Activated T-helper 1 cell treated with anti-CD3 and anti-CD28 coated beads, Interleukin-12 subunit alpha, Interleukin-12 subunit beta, Interleukin-2, Interleukin-4 antibody, amounts not matched to agents 30 ng/mL and 10 ng/mL and 1 ng/mL, durations not matched to agents 14 hours and 24 hours and 36 hours (primary cell): ENCODE data around the gene SH2D6. TPM values are rescaled to one million over a fixed set of nuclear protein-coding genes. Genes with fewer than 3 reads are reported as not detected.

Experiments
- DNase-seq: peaks from one replicate; pipeline ENCODE4 v3.0.0; 2021; ENCODE audit warnings: low spot score
- H3K27ac Mint-ChIP-seq: one replicate; pipeline ENCODE4 v1.8.0; 2021; ENCODE audit warnings: mild to moderate bottlenecking, mixed read lengths
- H3K27me3 Mint-ChIP-seq: one replicate; pipeline ENCODE4 v1.8.0; 2022; ENCODE audit warnings: mild to moderate bottlenecking, moderate library complexity, mixed read lengths; ENCODE audit not compliant: insufficient read depth
- H3K36me3 Mint-ChIP-seq: one replicate; pipeline ENCODE4 v1.8.0; 2021; ENCODE audit warnings: low read depth, mixed read lengths
- H3K4me1 Mint-ChIP-seq: one replicate; pipeline ENCODE4 v1.8.0; 2021; ENCODE audit warnings: low read depth, mixed read lengths
- H3K4me3 Mint-ChIP-seq: one replicate; pipeline ENCODE4 v1.8.0; 2021; ENCODE audit warnings: mild to moderate bottlenecking, moderate library complexity, mixed read lengths
- H3K9me3 Mint-ChIP-seq: one replicate; pipeline ENCODE4 v1.8.0; 2021; ENCODE audit warnings: mixed read lengths
- intact Hi-C: fragments of 100-400 bp; cut with micrococcal nuclease; formaldehyde crosslinking; loops from one replicate; pipeline ENCODE4 v1.15.1; 2024
- total RNA-seq: library from RNA; stranded (reverse); gene quantifications from 2 replicates; pipeline ENCODE4 v1.2.3, GENCODE V29; 2022

SH2D6 gene
- total RNA-seq, 1 donor from 2014 or later: 0.70 TPM

DNA sequence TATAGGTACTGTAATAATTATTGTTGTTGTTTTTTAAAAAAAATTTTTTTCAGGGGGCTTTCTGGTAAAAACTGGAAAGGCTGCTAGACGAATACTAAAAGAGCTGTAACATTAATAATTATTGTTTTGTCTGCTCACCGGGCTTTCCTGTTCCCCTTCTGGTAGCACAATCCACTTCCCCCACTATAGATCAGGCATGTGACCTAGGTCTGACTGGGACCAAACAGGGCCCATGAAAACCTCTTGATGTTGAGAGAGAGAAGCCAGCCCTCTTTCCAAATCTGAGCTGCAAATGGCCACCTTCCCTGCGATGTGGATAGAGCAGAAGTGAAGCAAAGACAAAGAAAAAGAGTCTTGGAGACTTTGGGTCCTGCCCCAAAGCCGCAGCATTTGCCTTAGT, 23.4 kb downstream of the SH2D6 start:
- no peaks in the 10 kb centered on the region for H3K9me3 Mint-ChIP-seq
- no peaks in the 10 kb centered on the region for H3K36me3 Mint-ChIP-seq
- peaks cover 16% of the 10 kb centered on the region for H3K4me1 Mint-ChIP-seq
- H3K4me3 Mint-ChIP-seq: no peak overlapping the region
- intact Hi-C loops: no loop called here
- H3K27ac Mint-ChIP-seq: no peak overlapping the region
- DNase-seq: no peak
- H3K27me3 Mint-ChIP-seq: peaks cover 1% of the 10 kb centered on the region

DNA sequence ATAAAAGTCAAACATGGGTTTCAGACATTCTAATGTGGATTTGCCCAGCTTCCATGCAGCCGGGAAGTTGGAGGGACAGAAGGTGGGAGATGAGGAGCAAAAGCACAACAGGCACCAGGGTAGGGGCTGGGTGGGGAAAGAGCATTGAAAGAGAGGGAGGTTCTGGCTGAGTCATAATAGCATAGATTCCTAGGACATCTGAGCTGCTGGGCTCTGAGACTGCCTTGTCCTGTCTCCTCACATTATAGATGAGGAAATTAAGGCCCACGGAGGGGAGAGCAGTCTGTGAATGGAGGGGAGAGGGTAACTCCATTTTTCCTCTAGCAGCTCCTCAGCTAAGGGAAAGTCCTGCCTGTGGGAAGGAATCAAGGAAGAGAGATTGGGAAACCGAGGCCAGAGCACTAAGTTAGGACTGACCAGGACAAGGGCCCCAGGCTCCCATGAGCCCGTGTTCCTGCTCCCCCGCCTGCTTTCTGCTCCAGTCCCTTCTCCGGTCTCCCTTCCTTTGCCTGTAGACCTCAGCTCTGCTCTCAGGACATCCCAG, 26.2 kb downstream of the SH2D6 start:
- Mint-ChIP-seq H3K4me3 (no peak overlapping the region), H3K27me3 (no peaks in the 10 kb centered on the region), H3K4me1 (peaks cover 5% of the 10 kb centered on the region), H3K27ac (no peak overlapping the region), H3K9me3 (no peaks in the 10 kb centered on the region), H3K36me3 (no peaks in the 10 kb centered on the region)
- DNase-seq: no peak
- intact Hi-C loops: no loop called here

DNA sequence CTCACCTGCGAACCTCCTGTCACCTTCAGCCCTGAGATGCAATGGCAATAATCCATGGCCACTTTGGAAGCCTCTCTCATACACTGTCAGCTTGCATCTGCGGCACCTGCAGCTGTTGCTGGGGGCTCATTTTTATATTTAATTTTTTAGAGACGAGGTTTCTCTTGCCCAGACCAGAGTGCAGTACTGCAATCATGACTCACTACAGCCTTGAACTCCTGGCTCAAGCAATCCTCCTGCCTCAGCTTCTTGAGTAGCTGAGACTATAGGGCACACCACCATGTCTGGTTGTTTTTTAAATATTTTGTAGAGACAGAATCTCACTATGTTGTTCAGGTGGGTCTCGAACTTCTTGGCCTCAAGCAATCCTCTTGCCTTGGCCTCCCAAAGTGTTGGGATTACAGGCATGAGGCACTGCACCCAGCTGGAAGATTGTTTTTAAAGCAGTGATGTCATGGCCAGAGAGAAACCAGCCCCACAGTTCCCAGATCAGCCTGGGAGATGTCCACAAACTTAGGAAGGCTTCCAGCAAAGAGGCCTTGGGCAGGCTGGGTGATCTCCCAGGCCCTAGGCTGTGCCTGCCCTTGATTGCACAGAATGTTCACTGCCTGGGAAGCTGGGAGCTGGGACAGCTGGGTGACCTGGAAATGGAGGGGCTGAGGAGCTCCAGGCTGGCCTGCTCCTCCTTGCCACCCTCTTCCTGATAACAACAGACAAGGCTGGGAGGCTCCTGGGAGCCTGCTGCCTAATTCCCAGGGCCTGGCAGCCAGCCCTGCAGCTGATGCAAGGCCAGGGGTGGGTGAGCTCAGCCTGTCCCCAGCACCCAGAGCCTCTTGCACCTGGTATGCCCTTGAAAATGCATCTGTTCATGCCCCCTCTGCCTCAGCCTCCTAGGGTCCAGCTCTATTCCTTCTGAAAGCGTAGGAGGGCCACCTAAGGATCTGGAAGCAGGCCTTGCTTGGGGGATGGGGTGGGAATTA, 27.1 kb downstream of the SH2D6 start:
- DNase-seq: no peak
- H3K4me1 Mint-ChIP-seq: no peaks in the 10 kb centered on the region
- intact Hi-C loops: no loop called here
- H3K27ac Mint-ChIP-seq: no peak overlapping the region
- H3K4me3 Mint-ChIP-seq: no peak overlapping the region
- no peaks in the 10 kb centered on the region for H3K27me3 Mint-ChIP-seq
- H3K36me3 Mint-ChIP-seq: no peaks in the 10 kb centered on the region
- H3K9me3 Mint-ChIP-seq: no peaks in the 10 kb centered on the region

DNA sequence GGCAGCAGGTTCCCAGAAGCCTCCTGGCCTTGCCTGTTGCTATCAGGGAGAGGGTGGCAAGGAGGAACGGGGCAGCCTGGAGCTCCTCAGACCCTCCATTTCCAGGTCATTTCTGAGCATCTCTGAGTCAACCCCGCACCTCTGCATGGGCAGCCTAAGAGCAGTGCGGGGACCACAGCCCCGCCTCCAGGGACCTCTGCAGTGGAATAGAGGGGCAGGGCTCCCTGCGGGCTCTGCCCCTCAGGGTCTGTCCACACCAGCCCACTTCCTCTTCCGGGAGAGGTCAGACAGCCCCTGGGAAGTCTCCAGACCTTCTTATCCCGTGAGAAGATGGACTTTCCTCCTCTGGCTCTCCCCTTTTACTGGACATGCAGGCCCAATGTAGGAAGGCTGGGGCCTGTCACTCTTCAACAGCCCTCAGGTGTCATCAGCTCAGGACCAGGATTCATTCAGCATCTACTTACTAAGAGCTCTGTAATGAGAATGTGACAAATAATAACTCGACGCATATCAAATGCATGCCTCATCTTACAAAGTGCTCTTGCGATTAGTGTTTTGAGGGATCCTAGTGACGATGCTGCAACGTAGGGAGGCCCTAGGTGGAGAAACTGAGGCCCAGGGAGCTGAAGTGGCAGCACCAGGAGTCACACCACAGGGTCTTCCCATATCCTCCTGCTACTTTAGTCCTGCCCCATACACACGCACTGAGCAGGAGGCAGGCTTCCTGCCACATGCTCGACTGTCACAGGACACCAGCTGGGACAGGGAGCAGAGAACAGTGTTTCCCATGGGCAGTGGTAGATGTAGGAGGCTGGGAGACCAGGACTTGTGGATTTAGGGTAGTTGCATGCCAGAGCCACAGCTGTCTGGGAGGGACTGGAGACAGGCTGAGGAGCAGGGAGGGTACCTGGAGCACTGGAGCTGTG, 28.0 kb downstream of the SH2D6 start:
- H3K27ac Mint-ChIP-seq: no peak overlapping the region
- no peaks in the 10 kb centered on the region for H3K27me3 Mint-ChIP-seq
- H3K4me1 Mint-ChIP-seq: no peaks in the 10 kb centered on the region
- H3K9me3 Mint-ChIP-seq: no peaks in the 10 kb centered on the region
- no peaks in the 10 kb centered on the region for H3K36me3 Mint-ChIP-seq
- intact Hi-C loops: no loop called here
- no peak for DNase-seq
- H3K4me3 Mint-ChIP-seq: no peak overlapping the region

DNA sequence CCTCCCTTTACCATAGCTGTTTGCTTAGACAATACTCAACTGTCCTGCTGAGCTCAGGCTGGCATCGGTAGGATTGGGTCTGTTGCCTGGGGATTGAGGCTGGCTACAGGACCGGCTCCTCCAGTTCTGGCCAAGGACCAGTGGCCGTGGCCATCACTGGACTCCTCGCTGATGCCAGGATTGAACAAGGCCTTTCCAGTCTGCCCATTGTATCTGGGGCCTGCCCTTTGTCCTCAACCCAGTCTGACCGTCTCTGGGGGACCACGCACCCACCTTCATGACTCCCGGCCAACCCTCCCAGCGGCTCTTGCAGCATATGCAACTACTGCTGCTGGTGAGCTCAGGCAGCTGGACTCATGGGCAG, 28.7 kb downstream of the SH2D6 start:
- Mint-ChIP-seq H3K4me1 (no peaks in the 10 kb centered on the region), H3K27me3 (peaks cover under 1% of the 10 kb centered on the region), H3K27ac (no peak overlapping the region), H3K9me3 (no peaks in the 10 kb centered on the region), H3K4me3 (no peak overlapping the region), H3K36me3 (no peaks in the 10 kb centered on the region)
- intact Hi-C loops: no loop called here
- DNase-seq: no peak

DNA sequence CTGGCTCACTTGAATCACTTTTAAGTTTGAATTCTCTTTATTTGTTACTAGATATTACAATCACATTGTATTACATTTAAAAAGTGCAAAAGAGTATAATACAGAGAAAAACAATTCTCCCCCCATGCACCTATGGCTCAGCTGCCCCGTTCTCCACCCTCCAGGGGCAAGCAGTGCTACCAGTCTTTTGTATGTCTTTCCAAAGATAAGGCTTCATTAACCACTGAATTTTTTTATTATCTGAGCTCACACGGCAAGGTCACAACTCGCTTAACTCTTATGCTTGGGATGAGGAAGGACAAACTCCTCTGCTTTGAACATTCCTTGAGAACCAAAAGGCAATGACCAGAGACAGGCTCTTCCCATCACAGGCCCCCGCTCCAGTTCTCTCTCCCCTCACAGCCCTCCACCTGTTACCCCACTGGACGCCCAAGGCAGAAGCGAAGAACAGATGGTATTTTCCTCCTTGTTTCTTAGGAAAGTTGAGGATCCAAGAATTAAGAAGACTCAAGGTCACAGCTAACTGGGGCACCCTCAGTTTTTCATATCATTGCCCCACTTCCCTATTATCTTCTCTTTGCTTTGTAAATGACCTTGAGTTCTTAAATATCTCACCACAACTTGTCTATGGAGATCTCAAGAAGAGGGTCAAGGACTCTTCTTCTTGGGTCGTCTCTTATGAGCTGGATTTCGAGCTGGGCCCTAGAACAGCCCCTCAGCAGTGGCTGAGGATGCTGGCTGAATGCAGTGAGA, 30.1 kb downstream of the SH2D6 start:
- H3K27me3 Mint-ChIP-seq: peaks cover 2% of the 10 kb centered on the region
- H3K4me3 Mint-ChIP-seq: no peak overlapping the region

DNA sequence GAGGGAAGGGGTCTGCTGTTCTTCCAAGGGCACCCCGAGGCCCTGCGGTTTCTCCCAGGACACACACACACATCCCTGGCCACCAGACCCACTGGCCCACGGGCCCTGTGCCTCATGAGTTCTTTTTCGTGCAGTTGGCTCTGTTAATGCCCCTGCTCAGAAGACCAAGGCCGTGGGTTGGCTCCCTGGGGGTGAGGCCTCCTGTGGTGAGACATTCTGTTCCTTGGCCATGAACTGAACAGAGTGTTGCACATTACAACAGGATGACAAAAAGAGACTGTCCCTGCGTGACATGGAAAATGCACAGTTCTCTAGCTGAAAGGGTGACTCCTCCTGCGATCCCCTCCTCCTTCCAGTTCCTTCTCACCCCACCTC, 30.7 kb downstream of the SH2D6 start:
- H3K27me3 Mint-ChIP-seq: peaks cover 2% of the 10 kb centered on the region
- no peak for DNase-seq
- H3K9me3 Mint-ChIP-seq: no peaks in the 10 kb centered on the region
- H3K4me3 Mint-ChIP-seq: no peak overlapping the region
- no peaks in the 10 kb centered on the region for H3K36me3 Mint-ChIP-seq
- no peaks in the 10 kb centered on the region for H3K4me1 Mint-ChIP-seq
- H3K27ac Mint-ChIP-seq: no peak overlapping the region
- intact Hi-C loops: no loop called here

More for the DNA sequence above, 30.1 kb downstream of the SH2D6 start:
- intact Hi-C loops: no loop called here
- no peak for DNase-seq
- Mint-ChIP-seq H3K36me3 (no peaks in the 10 kb centered on the region), H3K9me3 (no peaks in the 10 kb centered on the region), H3K4me1 (no peaks in the 10 kb centered on the region), H3K27ac (no peak overlapping the region)

DNA sequence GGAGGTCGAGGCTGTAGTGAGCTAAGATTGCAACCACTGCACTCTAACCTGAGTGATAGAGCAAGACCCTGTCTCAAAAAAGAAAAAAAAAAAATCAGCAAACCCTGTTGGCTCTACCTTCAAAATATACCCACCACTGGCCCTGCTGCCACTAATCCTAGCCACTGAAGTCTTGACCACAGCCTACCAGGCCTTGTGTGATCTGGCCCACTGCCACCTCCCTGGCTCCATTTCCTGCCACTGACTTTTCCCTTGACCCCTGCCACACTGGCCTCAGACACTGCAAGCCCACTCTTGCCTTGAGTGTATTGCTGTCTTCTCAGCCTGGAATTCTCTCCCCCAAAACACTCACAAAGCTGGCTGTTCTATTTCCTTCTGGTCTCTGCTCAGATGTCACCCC, 33.7 kb downstream of the SH2D6 start:
- no peak for DNase-seq
- Mint-ChIP-seq H3K4me1 (no peaks in the 10 kb centered on the region), H3K27ac (no peak overlapping the region), H3K36me3 (no peaks in the 10 kb centered on the region), H3K9me3 (no peaks in the 10 kb centered on the region), H3K27me3 (peaks cover 9% of the 10 kb centered on the region), H3K4me3 (no peak overlapping the region)
- intact Hi-C loops: no loop called here

DNA sequence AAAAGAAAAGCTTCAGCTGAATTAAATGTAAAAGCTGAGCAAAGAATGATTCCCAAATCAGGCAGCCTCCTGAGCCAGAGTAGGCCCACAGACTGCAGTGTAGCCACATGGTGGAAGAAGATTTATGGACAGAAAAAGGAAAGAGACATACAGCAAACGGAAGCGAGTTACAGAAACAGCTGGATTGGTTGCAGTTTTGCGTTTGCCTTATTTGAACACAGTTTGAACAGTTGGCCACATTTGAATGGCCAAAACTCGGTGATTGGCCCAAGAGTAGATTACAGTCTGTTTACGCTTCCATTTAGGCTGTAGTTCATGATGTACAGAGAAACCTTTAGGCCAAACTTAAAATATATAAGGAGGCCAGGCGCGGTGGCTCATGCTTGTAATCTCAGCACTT, 35.1 kb downstream of the SH2D6 start:
- Mint-ChIP-seq H3K9me3 (no peaks in the 10 kb centered on the region), H3K4me1 (no peaks in the 10 kb centered on the region), H3K4me3 (no peak overlapping the region), H3K27ac (no peak overlapping the region), H3K36me3 (no peaks in the 10 kb centered on the region), H3K27me3 (peaks cover 9% of the 10 kb centered on the region)
- DNase-seq: no peak
- intact Hi-C loops: no loop called here

DNA sequence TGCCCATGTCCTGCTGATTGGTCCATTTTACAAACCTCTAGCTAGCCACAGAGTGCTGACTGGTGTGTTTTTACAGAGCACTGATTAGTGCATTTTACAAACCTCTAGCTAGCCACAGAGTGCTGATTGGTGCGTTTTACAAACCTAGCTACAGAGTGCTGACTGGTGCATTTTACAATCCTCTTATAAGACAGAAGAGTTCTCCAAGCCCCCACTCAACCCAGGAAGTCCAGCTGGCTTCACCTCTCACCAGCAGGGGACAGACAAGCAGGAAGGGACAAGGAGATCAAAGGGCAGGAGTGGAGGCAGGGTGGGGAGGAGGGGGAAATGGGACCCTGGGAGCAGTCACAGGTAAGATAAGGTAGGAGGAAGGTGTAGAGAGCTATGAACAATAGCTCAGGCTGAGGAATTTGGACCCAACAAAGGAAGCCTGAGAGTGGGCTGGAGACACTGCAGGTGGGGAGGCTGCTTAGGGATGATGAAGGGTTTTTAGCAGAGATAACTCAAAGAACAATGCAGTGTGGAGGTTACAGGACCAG, 37.1 kb downstream of the SH2D6 start:
- Mint-ChIP-seq H3K27me3 (peaks cover 14% of the 10 kb centered on the region), H3K4me3 (no peak overlapping the region), H3K9me3 (no peaks in the 10 kb centered on the region), H3K36me3 (no peaks in the 10 kb centered on the region), H3K4me1 (no peaks in the 10 kb centered on the region), H3K27ac (no peak overlapping the region)
- intact Hi-C loops: no loop called here
- DNase-seq: no peak

DNA sequence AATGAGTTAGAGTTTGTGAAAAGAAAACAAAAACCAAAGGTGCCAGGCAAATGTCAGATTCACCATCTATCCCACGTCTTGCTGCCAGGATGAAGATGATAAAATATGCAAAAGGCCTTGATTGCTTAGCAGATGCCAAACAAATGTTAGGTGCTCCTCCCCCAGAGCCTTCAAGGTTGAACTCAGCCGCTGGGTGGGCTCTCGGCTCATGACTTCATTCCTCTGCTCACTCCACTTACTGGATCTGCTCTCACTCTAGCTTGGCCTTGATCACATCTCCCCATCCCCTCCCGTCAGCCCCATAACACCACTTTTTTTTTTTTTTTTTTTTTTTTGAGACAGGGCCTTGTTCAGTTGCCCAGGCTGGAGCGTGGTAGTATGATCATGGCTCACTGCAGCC, 38.5 kb downstream of the SH2D6 start:
- H3K27ac Mint-ChIP-seq: no peak overlapping the region
- no peak for DNase-seq
- no peaks in the 10 kb centered on the region for H3K9me3 Mint-ChIP-seq
- H3K4me1 Mint-ChIP-seq: no peaks in the 10 kb centered on the region
- no peak overlapping the region for H3K4me3 Mint-ChIP-seq
- intact Hi-C loops: no loop called here
- peaks cover 14% of the 10 kb centered on the region for H3K27me3 Mint-ChIP-seq
- no peaks in the 10 kb centered on the region for H3K36me3 Mint-ChIP-seq

DNA sequence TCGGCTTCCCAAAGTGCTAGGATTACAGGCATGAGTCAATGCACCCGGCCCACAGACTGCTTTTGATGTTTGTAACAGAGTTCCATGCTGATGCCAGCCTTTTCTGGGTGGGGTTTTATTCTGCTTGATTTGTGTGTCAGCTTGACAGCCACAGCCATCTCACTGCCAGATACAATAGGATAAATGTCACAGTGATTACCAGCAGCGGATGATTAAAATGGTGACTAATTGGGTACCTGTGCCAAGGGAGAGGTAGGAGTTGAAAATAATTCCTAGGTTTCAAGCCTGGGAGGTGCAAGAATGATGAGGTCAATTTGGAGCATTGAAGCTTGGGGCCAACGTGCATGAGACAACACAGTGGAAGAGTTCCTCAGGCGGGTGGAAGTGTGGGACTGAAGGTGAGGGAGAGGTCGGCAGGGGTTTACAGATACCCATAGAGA, 39.4 kb downstream of the SH2D6 start:
- H3K9me3 Mint-ChIP-seq: no peaks in the 10 kb centered on the region
- intact Hi-C loops: no loop called here
- no peak overlapping the region for H3K4me3 Mint-ChIP-seq
- H3K36me3 Mint-ChIP-seq: no peaks in the 10 kb centered on the region
- no peak for DNase-seq
- H3K27ac Mint-ChIP-seq: no peak overlapping the region
- H3K27me3 Mint-ChIP-seq: peaks cover 12% of the 10 kb centered on the region
- no peaks in the 10 kb centered on the region for H3K4me1 Mint-ChIP-seq
